Left hindlimb (tissue), 1 donor: ENCODE results near the gene NOP14.
"Not testable (repeated sequence)": the region's sequence is repeated elsewhere in the genome, so short reads cannot be mapped to it uniquely, and the experiment has no call there.

ENCODE experiments used
- DNase-seq: peaks from one replicate; pipeline ENCODE4 v3.0.0-alpha.2; 2018

NOP14 gene

GRCh38 chr4:2961421-2961810, 1.8 kb downstream of the NOP14 start:
- DNase-seq: no peak

GRCh38 chr4:2960450-2960849, 2.8 kb downstream of the NOP14 start:
- not testable (repeated sequence) for DNase-seq

- DNase-seq: no peak
Measured at GRCh38 chr4:2958446-2958845, 4.8 kb downstream of the NOP14 start.

DNA sequence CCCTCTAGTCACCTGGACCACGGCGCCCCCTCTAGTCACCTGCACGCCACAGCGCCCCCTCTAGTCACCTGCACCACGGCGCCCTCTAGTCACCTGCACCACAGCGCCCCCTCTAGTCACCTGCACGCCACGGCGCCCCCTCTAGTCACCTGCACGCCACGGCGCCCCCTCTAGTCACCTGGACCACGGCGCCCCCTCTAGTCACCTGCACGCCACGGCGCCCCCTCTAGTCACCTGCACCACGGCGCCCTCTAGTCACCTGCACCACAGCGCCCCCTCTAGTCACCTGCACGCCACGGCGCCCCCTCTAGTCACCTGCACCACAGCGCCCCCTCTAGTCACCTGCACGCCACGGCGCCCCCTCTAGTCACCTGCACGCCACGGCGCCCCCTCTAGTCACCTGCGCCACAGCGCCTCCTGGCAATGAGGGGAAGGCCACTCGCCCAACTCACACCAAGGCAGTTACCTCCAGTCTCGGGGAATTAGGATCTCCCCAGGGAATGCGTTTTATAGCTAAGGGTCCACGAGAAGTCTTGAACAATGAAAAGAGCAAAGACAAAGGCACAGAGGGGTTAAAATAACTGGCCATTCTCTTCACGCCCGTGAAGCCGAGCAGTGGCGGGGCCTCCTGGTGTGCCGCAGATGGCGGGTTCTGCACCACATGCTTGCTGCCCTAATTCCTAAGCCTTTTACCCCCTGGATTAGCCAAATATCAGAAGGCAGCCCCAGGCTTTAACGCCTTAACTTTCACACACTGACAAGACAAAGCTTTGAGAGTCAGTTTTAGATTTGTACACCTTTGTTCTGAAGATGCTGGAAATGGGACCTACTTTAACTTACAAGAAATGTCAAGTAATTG, 7.8 kb downstream of the NOP14 start:
- not testable (repeated sequence) for DNase-seq

- DNase-seq: no peak
Measured at GRCh38 chr4:2954358-2955185, 8.6 kb downstream of the NOP14 start.

DNA sequence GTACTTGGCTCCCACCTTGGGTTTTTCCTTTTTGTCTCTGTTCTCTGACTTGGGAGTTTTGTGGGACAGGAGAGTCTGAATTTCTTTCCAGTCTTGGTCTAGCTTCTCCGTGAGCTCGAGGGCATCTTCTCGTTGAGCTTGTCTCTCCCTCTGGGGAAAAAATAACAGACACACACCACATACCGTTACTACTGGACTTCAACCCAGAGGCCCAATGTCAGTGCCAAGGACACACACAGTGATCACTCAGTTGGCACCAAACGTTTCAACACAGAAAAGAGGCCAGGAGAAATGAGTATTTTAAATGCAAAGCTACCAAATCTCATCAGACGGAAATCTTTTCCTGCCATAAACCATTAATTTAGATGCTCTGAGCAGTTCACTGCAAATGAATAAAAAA, 9.7 kb downstream of the NOP14 start:
- DNase-seq: no peak

DNA sequence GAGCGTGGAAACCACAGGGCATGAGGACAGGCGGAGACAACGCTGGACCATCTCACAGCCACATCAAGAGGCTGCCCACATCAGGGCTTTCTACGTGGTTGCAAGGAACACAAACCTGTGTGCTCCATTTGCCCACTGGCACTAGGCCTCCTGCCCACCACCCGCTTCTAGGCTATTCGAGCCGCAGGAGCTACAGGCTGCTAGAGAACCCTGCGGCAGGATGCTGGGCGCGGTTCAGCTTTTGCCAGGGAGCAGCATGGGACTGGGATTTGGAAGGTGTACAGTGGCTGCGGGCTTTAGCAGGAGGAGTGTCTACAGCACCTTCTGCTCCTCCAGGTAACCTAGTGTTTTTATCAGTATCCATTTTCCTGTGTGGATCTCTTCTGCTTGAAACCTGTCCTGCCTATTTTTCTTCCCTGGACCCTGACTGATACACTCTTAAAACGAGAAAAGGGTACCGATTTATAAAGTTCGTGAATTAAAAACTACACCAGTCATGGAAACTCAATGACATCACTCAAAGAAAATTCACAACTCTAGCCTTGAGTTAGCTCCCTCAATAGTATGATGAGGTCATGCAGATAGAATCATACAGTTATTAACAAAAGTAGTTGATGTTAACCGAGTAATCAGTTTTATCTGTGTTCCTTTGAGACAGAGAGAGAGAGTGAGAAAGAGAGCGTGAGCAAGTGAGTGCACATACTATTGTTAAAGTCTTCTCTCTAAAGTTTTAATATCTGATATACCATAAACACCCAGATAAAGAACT, 12.8 kb downstream of the NOP14 start:
- DNase-seq: no peak

DNA sequence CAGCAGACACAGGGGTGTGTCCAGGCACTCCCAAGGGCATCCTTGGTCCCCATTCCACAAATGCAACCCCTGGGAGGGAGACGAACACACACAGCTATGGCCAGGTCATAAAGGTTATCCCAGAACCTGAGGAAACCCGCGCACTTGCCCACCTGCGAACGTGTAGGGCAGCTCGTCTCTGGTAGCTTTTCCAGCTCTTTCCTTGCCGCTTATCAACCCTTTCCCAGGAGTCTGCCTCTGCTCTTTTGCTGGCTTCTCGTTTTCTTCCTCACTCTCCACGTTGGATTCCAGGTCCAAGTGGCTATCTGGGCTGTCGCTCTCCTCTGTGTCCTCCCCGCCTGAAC, 13.5 kb downstream of the NOP14 start:
- DNase-seq: no peak

DNA sequence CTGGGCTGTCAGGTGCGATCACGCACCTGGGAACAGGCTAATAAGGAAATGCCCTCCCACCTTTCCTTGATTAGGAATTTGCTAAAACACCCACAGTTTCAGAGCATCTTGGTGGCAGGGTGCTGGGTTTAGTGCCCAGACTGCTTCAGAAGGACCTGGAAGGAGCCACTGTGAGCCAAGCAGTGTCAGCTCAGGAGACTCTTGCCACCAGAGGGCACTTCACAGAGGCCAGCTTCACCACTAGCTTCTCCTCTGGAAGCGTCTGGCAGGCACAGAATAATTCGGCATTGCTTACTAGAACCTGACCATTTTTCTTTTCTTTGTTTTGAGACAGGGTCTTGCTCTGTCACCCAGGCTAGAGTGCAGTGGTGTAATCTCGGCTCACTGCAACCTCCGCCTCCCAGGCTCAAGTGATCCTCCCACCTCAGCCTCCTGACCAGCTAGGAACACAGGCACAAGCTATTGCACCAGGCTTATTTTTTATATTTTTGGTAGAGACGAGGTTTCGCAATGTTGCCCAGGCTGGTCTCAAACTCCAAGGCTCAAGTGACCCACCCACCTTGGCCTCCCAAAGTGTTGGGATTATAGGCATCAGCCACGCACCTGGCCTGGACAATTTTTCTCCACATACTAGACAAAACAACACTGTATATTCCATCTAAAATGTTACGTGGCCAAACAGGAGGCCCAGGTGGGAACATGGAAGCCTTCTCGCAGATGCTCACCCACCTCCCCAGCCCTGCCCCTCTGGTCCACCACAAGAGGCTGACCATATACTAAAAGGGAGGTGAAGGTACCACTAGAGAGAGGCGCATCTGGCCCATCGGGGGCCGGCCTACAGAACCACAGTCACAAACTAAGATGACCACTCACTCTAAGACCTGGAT, 14.1 kb downstream of the NOP14 start:
- DNase-seq: no peak

DNA sequence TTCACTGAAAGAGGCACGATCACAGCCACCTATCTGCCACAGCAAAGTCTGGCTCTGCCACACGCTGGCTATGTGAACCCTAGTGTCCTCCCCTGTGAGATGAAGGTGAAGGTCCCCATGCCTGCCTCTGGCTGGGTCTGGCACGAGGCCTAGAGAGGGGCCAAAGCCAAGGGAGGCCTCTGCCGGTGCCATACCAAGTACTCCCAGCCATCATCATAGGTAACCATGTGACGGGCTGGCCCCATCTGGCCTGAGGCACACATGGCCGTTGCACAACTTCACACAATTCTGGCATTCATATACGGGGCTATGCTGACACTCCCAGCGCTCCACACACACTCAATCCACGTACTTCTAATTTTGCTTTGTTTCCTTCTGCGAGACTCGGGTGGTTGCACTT, 15.3 kb downstream of the NOP14 start:
- no peak for DNase-seq

GRCh38 chr4:2946812-2947600, 16.2 kb downstream of the NOP14 start:
- no peak for DNase-seq

DNA sequence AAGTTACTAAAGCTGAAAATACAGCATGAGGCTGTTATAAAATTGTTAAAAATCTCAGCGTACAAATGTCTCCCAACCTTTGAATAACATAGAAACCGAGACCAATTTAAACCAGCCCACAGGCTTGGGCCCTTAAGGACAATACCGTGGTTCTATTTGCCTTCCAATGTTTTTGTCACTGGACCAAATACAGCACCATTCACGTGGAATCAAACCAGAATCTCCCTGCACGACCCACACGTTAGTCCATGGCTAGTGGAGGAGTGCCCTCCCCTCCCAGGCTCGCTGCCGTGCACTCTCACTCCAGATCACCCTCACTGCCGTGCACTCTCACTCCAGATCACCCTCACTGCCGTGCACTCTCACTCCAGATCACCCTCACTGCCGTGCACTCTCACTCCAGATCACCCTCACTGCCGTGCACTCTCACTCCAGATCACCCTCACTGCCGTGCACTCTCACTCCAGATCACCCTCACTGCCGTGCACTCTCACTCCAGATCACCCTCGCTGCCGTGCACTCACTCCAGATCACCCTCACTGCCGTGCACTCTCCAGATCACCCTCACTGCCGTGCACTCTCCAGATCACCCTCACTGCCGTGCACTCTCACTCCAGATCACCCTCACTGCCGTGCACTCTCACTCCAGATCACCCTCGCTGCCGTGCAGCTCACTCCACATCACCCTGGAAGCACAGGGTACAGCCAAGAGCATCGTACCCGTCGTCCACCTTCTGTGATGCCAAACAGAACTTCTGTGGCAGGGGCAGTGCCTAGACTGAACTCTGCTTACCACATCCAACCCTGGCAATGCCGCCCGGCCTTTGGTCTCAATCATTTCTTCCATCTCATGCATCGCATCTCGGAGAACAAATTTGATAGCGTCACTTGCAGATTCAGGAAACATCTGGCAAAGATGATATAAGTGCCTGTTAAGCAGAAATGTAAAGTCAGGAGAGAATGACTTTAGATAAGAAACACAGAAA, 17.3 kb downstream of the NOP14 start:
- not testable (repeated sequence) for DNase-seq

DNA sequence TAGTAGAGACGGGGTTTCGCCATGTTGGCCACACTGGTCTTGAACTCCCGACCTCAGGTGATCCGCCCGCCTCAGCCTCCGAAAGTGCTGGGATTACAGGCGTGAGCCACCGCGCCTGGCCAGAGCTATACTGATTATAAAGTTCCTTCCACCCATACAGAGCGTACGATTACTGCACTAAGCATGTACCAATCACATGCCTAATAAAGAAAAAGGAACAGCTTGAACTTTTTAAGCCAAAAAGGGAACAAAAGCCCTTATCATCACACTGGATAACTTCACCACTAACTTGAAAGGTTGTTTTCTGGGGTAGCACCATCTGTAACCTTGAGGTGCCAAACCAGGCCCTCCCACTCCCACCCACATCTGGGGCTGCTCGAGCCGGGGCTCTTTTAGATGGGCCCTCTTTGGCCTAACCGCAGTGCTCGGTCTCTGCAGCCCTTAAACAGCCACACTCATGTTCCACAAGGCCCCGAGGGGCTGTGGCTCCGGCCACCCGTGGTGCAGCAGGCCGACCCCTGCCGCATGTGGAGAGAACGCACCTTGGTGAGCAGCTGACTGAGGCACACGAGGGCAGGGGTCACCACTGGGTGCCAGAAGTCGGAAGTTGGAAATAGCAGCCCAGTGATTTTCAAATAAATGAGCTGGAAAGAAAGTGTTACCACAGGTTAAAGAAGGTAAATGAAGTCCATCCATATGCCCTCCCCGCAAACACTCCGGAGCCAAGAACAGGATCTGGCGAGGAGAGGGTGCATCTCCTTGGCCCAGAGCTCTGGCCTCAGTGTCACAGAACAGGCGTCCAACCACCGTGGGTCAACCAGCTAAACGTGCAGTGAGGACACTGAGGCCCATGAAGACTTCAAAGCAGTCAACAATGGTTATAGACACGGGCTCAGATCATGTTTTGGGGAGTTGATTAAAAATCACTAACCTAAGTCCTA, 18.4 kb downstream of the NOP14 start:
- no peak for DNase-seq

GRCh38 chr4:2944091-2944482, 19.1 kb downstream of the NOP14 start:
- DNase-seq: no peak

GRCh38 chr4:2943364-2944090, 19.7 kb downstream of the NOP14 start:
- no peak for DNase-seq

DNA sequence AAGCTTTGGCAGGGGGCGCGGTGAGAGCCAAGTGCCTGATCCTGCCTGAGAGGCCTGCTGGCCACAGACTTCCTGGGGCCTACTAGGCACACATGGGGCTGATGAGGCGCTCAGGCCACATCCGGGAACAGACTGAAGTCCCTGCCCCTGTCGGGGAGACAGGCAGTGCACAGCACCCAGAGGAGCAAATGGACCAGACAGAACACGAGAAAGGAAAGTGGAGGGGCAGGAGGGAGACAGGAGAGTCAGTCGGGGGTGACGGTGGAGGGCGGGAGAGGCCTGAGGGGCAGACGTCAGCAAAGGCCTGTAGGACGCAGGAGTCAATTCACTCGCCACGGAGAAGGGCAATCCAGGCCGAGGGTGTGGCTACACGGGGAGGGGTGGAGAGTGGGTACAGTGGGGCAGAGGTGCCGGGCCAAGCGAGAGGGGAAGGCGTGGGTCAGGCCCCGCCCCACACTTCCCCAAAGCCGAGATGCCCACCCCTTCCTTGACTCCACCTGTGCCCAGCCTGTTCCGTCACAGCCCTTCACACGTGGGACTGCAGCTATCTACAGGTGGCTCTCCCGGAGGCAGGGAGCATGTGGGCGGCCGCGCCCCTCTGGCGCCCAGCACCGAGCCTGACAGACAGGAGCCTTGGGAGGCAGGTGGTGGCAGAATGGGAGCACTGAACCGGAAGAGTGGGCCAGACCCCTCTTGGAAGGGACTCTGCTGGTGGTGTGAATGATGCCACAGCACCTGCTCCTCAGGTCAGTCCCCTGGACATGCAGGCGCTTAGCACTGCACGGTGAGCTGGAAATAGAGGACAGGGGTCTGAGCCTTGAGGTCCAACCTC, 20.5 kb downstream of the NOP14 start:
- DNase-seq: no peak

GRCh38 chr4:2942037-2942531, 21.1 kb downstream of the NOP14 start:
- DNase-seq: no peak
